Thymus (tissue), 11 donors: ENCODE results near the gene OR2H1. TPM values are rescaled to one million over a fixed set of nuclear protein-coding genes. Genes with fewer than 3 reads are reported as not detected.
"Not testable (repeated sequence)": the region's sequence is repeated elsewhere in the genome, so short reads cannot be mapped to it uniquely, and the experiment has no call there.

Experiments used
- DNase-seq, 9 donors: peaks; one replicate each; pipeline ENCODE4 v3.0.0-alpha.2; 2013; ENCODE audit warnings: low spot score in 9 of 9, low read depth in 6 of 9, missing footprints in 1 of 9
- H3K27ac ChIP-seq, 2 donors: one replicate each; pipeline ENCODE4 v1.5.1; 2013; ENCODE audit warnings: control low read depth in 1 of 2, low read depth in 1 of 2, low read length in 1 of 2, mild to moderate bottlenecking in 1 of 2, moderate library complexity in 1 of 2
- H3K27me3 ChIP-seq, 2 donors: one replicate each; pipeline ENCODE4 v1.5.1; 2013; ENCODE audit warnings: low read length in 1 of 2; ENCODE audit not compliant: control insufficient read depth in 2 of 2, insufficient read depth in 1 of 2
- H3K36me3 ChIP-seq, 2 donors: one replicate each; pipeline ENCODE4 v1.5.1; 2013; ENCODE audit warnings: low read length in 1 of 2, mild to moderate bottlenecking in 1 of 2, moderate library complexity in 1 of 2; ENCODE audit not compliant: control insufficient read depth in 2 of 2, insufficient read depth in 2 of 2
- H3K4me1 ChIP-seq, 2 donors: one replicate each; pipeline ENCODE4 v1.5.1; 2013; ENCODE audit warnings: low read length in 2 of 2; ENCODE audit not compliant: control insufficient read depth in 2 of 2, insufficient read depth in 2 of 2
- H3K4me3 ChIP-seq, 2 donors: one replicate each; pipeline ENCODE4 v1.5.1; 2013; ENCODE audit warnings: low read length in 2 of 2, control low read depth in 1 of 2, mild to moderate bottlenecking in 1 of 2
- H3K9me3 ChIP-seq, 2 donors: one replicate each; pipeline ENCODE4 v1.5.1; 2013; ENCODE audit warnings: low read length in 1 of 2, mild to moderate bottlenecking in 1 of 2; ENCODE audit not compliant: control insufficient read depth in 2 of 2, insufficient read depth in 1 of 2
- WGBS: extraction: QIAGEN DNeasy Blood & Tissue Kit; methylation state at CpG from one replicate; pipeline ENCODE4 v1.1.7; 2013; 5-methylcytosine and 5-hydroxymethylcytosine counted together
- polyA plus RNA-seq: library from polyadenylated mRNA; stranded (reverse); fragments of 200-250 nt; gene quantifications from one replicate; pipeline ENCODE4 v1.2.3, GENCODE V29; 2013
- total RNA-seq: library from RNA; stranded (reverse); fragments of 120-200 nt; gene quantifications from one replicate; pipeline ENCODE4 v1.2.4, GENCODE V29; 2013
- donor health status: healthy.

The OR2H1 gene
- total and polyA plus RNA-seq, 2 donors: 0.05 TPM; not detected in 1

DNA sequence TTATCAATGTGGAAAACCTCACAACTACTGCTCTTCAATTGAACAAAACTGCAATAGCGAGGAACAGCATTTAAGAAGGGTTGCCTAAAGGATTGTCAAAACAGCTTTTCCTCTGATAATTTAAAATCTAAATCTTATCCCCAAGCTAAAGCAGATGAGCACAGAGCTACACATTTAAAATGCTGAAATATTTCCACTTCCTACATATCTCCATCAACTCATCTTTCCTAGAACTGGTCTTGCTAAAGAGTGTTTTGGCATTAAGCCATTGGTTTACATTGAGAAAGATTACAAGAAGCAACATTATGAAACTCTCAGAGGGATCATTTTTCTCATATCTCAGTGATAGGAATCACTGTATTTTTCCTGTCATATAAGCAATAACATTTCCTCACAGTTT, 14.2 kb upstream of the OR2H1 start:
- no peaks in the 10 kb centered on the region for H3K27me3 ChIP-seq
- no peaks in the 10 kb centered on the region for H3K36me3 ChIP-seq
- H3K27ac ChIP-seq: no peak overlapping the region
- H3K4me1 ChIP-seq: no peaks in the 10 kb centered on the region
- peaks cover 0 to 1% of the 10 kb centered on the region in 2 donors for H3K9me3 ChIP-seq
- DNase-seq: no peak
- WGBS: 88% methylated on average over 1 of the region's 1 CpG
- no peak overlapping the region for H3K4me3 ChIP-seq

DNA sequence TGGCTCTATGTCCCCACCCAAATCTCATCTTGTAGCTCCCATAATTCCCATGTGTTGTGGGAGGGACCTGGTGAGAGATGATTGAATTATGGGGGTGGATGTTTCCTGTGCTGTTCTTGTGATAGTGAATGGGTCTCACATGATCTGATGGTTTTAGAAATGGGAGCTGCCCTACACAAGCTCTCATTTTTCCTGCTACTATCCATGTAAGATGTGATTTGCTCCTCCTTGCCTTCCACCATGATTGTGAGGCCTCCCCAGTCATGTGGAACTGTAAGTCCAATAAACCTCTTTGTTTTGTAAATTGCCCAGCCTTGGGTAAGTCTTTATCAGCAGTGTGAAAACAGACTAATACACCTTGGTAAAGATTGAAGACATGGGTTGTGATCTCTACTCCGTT, 12.9 kb upstream of the OR2H1 start:
- not testable (repeated sequence) for H3K4me3 ChIP-seq, H3K4me1 ChIP-seq, H3K27me3 ChIP-seq, H3K27ac ChIP-seq, H3K9me3 ChIP-seq, H3K36me3 ChIP-seq, DNase-seq
- WGBS: 91% methylated on average over 1 of the region's 1 CpG

DNA sequence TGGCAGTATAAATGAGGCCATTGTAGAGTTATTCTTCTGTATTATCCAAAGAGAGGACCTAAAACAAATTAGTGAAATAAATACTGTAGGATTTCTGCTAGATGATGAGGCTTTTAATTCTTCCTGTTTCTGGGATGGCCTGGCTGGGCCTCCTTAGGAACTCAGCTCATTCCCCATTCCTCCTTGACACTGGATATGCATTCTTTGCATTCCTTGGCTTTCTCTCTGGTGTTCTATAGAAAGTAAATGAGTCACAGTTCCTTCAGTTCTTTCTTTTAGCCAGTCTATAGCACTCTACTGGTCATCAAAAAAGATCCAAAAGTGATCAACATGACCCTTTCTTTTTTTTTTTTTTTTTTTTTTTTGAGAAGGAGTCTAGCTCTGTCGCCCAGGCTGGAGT, 9.3 kb upstream of the OR2H1 start:
- 100% methylated on average over 1 of the region's 1 CpG for WGBS

DNA sequence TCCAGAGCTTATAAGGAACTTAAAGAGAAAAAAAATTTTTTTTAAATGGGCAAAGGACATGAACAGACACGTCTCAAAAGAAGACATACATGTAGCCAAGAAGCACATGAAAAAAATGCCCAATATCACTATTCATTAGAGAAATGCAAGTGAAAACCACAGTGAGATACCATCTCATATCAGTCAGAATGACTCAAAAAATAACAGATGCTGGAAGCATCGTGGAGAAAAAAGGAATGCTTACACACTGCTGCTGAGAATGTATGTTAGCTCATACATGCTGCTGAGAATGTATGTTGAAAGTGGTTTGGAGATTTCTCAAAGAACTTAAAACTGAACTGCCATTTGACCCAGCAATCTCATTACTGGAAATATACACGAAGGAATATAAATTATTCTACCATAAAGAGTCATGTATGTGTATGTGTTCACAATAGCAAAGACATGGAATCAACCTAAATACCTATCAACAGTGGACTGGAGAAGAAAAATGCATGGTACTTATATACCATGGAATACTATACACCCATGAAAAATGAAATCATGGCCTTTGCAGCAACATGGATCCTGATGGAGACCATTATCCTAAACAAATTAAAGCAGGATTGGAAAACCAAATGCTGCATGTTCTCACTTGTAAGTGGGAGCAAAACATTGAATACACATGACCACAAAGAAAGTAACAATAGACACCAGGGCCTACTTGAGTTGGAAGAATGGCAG, 5.3 kb upstream of the OR2H1 start:
- Histone ChIP-seq H3K27me3 (no peaks in the 10 kb centered on the region), H3K9me3 (no peaks in the 10 kb centered on the region), H3K27ac (no peak overlapping the region), H3K4me3 (no peak overlapping the region), H3K36me3 (no peaks in the 10 kb centered on the region), H3K4me1 (no peaks in the 10 kb centered on the region)
- no peak for DNase-seq
- 84% methylated on average over 3 of the region's 3 CpGs for WGBS

More for the DNA sequence above, 9.3 kb upstream of the OR2H1 start:
- DNase-seq: no peak
- no peaks in the 10 kb centered on the region for H3K4me1 ChIP-seq
- no peaks in the 10 kb centered on the region for H3K9me3 ChIP-seq
- H3K4me3 ChIP-seq: no peak overlapping the region
- no peaks in the 10 kb centered on the region for H3K27me3 ChIP-seq
- H3K36me3 ChIP-seq: no peaks in the 10 kb centered on the region
- H3K27ac ChIP-seq: no peak overlapping the region

DNA sequence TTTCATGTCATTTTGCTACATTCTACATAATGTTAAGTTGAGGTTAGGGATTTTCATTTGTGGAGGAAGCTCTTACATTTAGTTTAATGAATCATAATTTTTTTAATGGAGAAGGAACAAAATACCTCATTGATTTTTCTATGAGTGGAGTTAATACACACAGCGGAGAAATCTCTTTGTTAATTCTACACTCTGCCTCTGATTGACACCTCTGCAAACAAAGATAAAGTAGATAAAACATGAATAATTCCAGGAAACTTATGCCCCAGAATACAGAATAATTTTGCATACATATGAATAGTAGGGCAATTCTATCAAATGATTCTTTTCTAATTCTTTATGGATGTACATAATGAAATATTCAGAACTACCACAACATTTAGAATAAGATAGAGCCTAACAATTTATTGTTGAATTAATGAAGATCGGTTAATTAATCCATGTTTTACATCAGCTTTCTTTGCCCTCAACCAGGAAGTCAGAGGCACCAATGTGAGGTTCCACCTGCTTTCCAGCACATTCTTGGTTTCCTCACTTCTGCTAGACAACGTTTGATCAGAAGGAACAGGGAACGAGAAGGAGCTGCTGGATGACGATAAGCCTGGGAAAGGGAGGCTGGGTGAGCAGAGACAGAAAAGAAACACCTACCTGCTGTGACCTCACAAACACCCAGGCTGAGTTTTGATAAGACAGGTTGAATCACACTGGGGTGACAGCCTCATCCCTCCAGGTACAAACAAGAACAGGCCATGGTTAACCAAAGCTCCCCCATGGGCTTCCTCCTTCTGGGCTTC, 4.3 kb downstream of the OR2H1 start:
- Histone ChIP-seq H3K4me3 (no peak overlapping the region), H3K27ac (no peak overlapping the region), H3K27me3 (no peaks in the 10 kb centered on the region), H3K36me3 (no peaks in the 10 kb centered on the region), H3K9me3 (no peaks in the 10 kb centered on the region), H3K4me1 (no peaks in the 10 kb centered on the region)
- no peak for DNase-seq
- WGBS: 85% methylated on average over 5 of the region's 5 CpGs

DNA sequence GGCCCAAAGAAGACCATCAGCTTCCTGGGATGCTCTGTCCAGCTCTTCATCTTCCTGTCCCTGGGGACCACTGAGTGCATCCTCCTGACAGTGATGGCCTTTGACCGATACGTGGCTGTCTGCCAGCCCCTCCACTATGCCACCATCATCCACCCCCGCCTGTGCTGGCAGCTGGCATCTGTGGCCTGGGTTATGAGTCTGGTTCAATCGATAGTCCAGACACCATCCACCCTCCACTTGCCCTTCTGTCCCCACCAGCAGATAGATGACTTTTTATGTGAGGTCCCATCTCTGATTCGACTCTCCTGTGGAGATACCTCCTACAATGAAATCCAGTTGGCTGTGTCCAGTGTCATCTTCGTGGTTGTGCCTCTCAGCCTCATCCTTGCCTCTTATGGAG, 5.1 kb downstream of the OR2H1 start:
- Histone ChIP-seq H3K4me3 (no peak overlapping the region), H3K27ac (no peak overlapping the region), H3K9me3 (no peaks in the 10 kb centered on the region), H3K27me3 (no peaks in the 10 kb centered on the region), H3K36me3 (no peaks in the 10 kb centered on the region), H3K4me1 (no peaks in the 10 kb centered on the region)
- no peak for DNase-seq
- 92% methylated on average over 6 of the region's 6 CpGs for WGBS

DNA sequence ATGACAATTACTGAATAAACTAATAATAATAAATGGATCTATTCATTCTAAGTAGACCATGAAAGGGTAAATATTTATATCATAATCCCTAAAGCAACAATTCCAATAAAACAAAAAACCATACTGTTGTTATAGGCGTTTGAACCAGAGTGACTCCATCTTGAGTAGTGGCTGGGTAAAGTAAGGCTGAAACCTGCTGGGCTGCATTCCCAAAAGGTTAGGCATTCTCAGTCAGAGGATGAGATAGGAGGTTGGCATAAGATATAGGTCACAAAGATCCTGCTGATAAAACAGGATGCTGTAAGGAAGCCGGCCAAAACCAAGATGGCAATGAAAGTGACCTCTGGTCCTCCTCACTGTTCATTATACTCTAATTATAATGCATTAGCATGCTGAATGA, 8.3 kb downstream of the OR2H1 start:
- no peaks in the 10 kb centered on the region for H3K9me3 ChIP-seq
- H3K4me3 ChIP-seq: no peak overlapping the region
- no peaks in the 10 kb centered on the region for H3K27me3 ChIP-seq
- H3K4me1 ChIP-seq: no peaks in the 10 kb centered on the region
- DNase-seq: no peak
- no peaks in the 10 kb centered on the region for H3K36me3 ChIP-seq
- WGBS: 95% methylated on average over 2 of the region's 2 CpGs
- no peak overlapping the region for H3K27ac ChIP-seq

DNA sequence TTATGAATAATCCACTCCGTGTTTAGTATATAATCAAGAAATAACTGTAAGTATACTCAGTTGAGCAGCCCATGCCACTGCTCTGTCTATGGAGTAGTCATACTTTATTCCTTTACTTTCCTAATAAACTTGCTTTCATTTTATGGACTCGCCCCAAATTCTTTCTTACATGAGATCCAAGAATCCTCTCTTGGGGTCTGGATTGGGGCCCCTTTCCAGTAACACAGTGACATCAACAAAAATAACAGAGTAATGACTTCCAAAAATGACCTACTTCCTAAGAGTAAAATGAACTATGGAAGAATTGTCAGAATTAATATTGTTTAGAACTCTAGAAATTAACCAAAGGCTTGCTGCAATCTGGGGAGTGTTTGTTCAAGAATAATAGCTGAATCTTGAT, 8.8 kb downstream of the OR2H1 start:
- H3K9me3 ChIP-seq: no peaks in the 10 kb centered on the region
- no peaks in the 10 kb centered on the region for H3K36me3 ChIP-seq
- H3K4me1 ChIP-seq: no peaks in the 10 kb centered on the region
- H3K27me3 ChIP-seq: no peaks in the 10 kb centered on the region
- H3K4me3 ChIP-seq: no peak overlapping the region
- no peak for DNase-seq
- WGBS: 93% methylated on average over 2 of the region's 2 CpGs
- no peak overlapping the region for H3K27ac ChIP-seq

DNA sequence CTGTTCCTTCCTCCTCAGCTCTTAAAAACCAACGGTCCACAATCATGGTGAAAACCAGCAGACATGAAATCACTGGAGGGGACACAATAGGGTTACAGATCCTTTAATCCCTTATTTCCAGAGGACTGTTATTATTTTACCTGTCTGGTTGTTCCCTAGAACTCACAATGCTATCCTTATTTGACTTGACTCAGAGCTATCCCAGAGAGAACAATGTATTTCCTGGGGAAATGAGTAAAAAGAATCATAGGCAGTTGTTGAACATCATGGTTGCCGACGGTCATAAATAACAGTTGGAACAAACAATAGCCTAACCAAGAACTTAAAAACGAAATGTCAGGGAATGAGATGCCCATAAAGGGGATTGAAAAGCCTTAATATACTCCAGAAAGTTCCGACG, 9.3 kb downstream of the OR2H1 start:
- no peaks in the 10 kb centered on the region for H3K9me3 ChIP-seq
- no peak for DNase-seq
- H3K36me3 ChIP-seq: no peaks in the 10 kb centered on the region
- H3K27me3 ChIP-seq: no peaks in the 10 kb centered on the region
- no peak overlapping the region for H3K4me3 ChIP-seq
- 52% methylated on average over 6 of the region's 6 CpGs for WGBS
- H3K27ac ChIP-seq: no peak overlapping the region
- no peaks in the 10 kb centered on the region for H3K4me1 ChIP-seq
